ENCODE measurements around the gene TMC2.

The TMC2 gene

GRCh38 chr20:2612073-2612472, 75.7 kb downstream of the TMC2 start:
- Histone ChIP-seq H3K27me3 (ENCODE audit: insufficient read depth, poor library complexity, severe bottlenecking) (peaks cover 4% of the 10 kb centered on the region), H3K4me3 (replicated peaks; ENCODE audit: insufficient read depth, low read length) (no peak overlapping the region), H3K27ac (replicated peaks) (no peak overlapping the region)
- no peak for DNase-seq (ENCODE audit: low read depth in 1 of 2, low spot score in 1 of 2)
- TF ChIP-seq GABPA (IDR thresholded peaks at IDR 0.05; ENCODE audit: low read depth): no peak
- TF ChIP-seq POLR2AphosphoS5 (IDR thresholded peaks at IDR 0.05; ENCODE audit: low read depth): no peak
- no peak for TF ChIP-seq CTCF (IDR thresholded peaks at IDR 0.05; ENCODE audit: insufficient read depth, low read length)
- no peak for TF ChIP-seq REST (IDR thresholded peaks at IDR 0.05; ENCODE audit: insufficient replicate concordance, low read depth)
- TF ChIP-seq SPI1 (IDR thresholded peaks at IDR 0.05; ENCODE audit: borderline replicate concordance, low read depth): no peak

- TF ChIP-seq GABPA (IDR thresholded peaks at IDR 0.05; ENCODE audit: low read depth): no peak
- TF ChIP-seq CTCF (IDR thresholded peaks at IDR 0.05; ENCODE audit: insufficient read depth, low read length): no peak
- TF ChIP-seq POLR2AphosphoS5 (IDR thresholded peaks at IDR 0.05; ENCODE audit: low read depth): no peak
- TF ChIP-seq SPI1 (IDR thresholded peaks at IDR 0.05; ENCODE audit: borderline replicate concordance, low read depth): no peak
- no peak for TF ChIP-seq REST (IDR thresholded peaks at IDR 0.05; ENCODE audit: insufficient replicate concordance, low read depth)
- H3K4me3 ChIP-seq (replicated peaks; ENCODE audit: insufficient read depth, low read length): no peak overlapping the region
- peaks cover 4% of the 10 kb centered on the region for H3K27me3 ChIP-seq (ENCODE audit: insufficient read depth, poor library complexity, severe bottlenecking)
- no peak for DNase-seq (ENCODE audit: low read depth in 1 of 2, low spot score in 1 of 2)
- no peak overlapping the region for H3K27ac ChIP-seq (replicated peaks)
Measured at GRCh38 chr20:2616634-2617033, 80.3 kb downstream of the TMC2 start.

- H3K4me3 ChIP-seq (replicated peaks; ENCODE audit: insufficient read depth, low read length): no peak overlapping the region
- H3K27me3 ChIP-seq (ENCODE audit: insufficient read depth, poor library complexity, severe bottlenecking): peaks cover 4% of the 10 kb centered on the region
- no peak overlapping the region for H3K27ac ChIP-seq (replicated peaks)
- TF ChIP-seq POLR2AphosphoS5 (IDR thresholded peaks at IDR 0.05; ENCODE audit: low read depth) (no peak), SPI1 (IDR thresholded peaks at IDR 0.05; ENCODE audit: borderline replicate concordance, low read depth) (0 out of 2 replicates have a peak, but pooled peaks have one; percentile 10)
- DNase-seq (ENCODE audit: low read depth in 1 of 2, low spot score in 1 of 2): no peak
Measured at GRCh38 chr20:2617099-2617714, 80.8 kb downstream of the TMC2 start.

- H3K4me3 ChIP-seq (replicated peaks; ENCODE audit: insufficient read depth, low read length): no peak overlapping the region
- TF ChIP-seq REST (IDR thresholded peaks at IDR 0.05; ENCODE audit: insufficient replicate concordance, low read depth) (no peak), GABPA (IDR thresholded peaks at IDR 0.05; ENCODE audit: low read depth) (no peak), CTCF (IDR thresholded peaks at IDR 0.05; ENCODE audit: insufficient read depth, low read length) (no peak), POLR2AphosphoS5 (IDR thresholded peaks at IDR 0.05; ENCODE audit: low read depth) (no peak), SPI1 (IDR thresholded peaks at IDR 0.05; ENCODE audit: borderline replicate concordance, low read depth) (no peak)
- DNase-seq (ENCODE audit: low read depth in 1 of 2, low spot score in 1 of 2): no peak
- H3K27me3 ChIP-seq (ENCODE audit: insufficient read depth, poor library complexity, severe bottlenecking): no peaks in the 10 kb centered on the region
- H3K27ac ChIP-seq (replicated peaks): no peak overlapping the region
Measured at GRCh38 chr20:2618815-2619214, 82.4 kb downstream of the TMC2 start.

Data from HL-60 (cell line).